ENCODE data around the gene RAP1B. TPM values are rescaled to one million over a fixed set of nuclear protein-coding genes. Genes with fewer than 3 reads are reported as not detected.

The RAP1B gene
- total and polyA plus RNA-seq, 2 of the 4 experiments (the other 2 are of a cell fraction) = 159 to 200 TPM

DNA sequence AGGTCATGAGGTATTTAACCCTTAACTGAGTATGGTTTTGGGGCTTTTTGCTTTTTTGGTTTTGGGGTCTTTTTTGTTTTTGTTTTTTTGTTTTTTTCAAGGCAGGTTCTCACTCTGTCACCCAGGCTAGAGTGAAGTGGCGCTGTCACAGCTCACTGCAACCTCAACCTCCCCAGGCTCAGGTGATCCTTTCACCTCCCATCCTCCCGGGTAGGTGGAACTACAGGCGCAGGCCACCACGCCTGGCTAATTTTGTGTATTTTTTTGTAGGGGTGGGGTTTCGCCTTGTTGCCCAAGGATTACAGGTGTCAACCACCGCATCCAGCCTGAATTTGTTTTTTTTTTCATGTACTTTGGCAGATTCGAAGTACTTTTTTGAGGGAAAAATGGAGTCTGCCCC is 19.9 kb downstream of the RAP1B start:
- Histone ChIP-seq H3K18ac (ENCODE audit: low read depth, low read length) (no peak overlapping the region), H3K27me3 (ENCODE audit: control insufficient read depth, insufficient read depth, low read length) (no peaks in the 10 kb centered on the region), H3K27ac (ENCODE audit: insufficient read depth, low read length) (no peak overlapping the region), H3K4ac (ENCODE audit: low read depth, low read length) (no peak overlapping the region), H3K9me3 (ENCODE audit: control insufficient read depth, insufficient read depth, low read length) (peaks cover 3% of the 10 kb centered on the region; the same call in 1 of the 2 replicates), H2BK120ac (ENCODE audit: low read depth, low read length) (no peak overlapping the region), H3K4me1 (ENCODE audit: control insufficient read depth, insufficient read depth, low read length) (peaks cover 1% of the 10 kb centered on the region; the same call in 1 of the 2 replicates), H2BK5ac (ENCODE audit: low read depth, low read length, poor library complexity, severe bottlenecking) (no peak overlapping the region), H3K4me3 (ENCODE audit: insufficient read depth, low read depth, low read length) (no peak overlapping the region), H2AK5ac (ENCODE audit: low read depth, low read length) (no peak overlapping the region), H2AFZ (replicated peaks; ENCODE audit: low read length, poor library complexity) (no peak overlapping the region), H4K8ac (ENCODE audit: low read depth in 2 of 2, low read length in 2 of 2) (no peak overlapping the region), H3K79me1 (ENCODE audit: low read depth in 1 of 2, low read length in 2 of 2) (peaks cover 5 to 54% of the 10 kb centered on the region in 2 experiments; a peak in 3 of 4 replicates), H2BK15ac (ENCODE audit: low read depth, low read length) (no peak overlapping the region), H2BK20ac (ENCODE audit: low read depth, low read length) (no peak overlapping the region), H3K56ac (ENCODE audit: extremely low read depth, insufficient read depth, low read length) (no peak overlapping the region), H4K91ac (ENCODE audit: insufficient read depth, low read depth, low read length) (no peak overlapping the region), H3K9ac (ENCODE audit: low read depth, low read length) (no peak overlapping the region), H3K9me1 (ENCODE audit: insufficient read depth, low read length) (peaks cover 5% of the 10 kb centered on the region; the same call in 1 of the 2 replicates), H4K20me1 (ENCODE audit: insufficient read depth, low read length) (peaks cover 88% of the 10 kb centered on the region), H3K36me3 (ENCODE audit: control insufficient read depth, insufficient read depth, low read length) (peaks cover 13% of the 10 kb centered on the region), H3K23ac (ENCODE audit: low read depth, low read length) (no peak overlapping the region), H4K5ac (ENCODE audit: low read depth, low read length) (no peak overlapping the region), H2AK9ac (replicated peaks; ENCODE audit: low read depth, low read length, poor library complexity) (no peak overlapping the region), H3K14ac (replicated peaks; ENCODE audit: low read depth, low read length) (no peak overlapping the region), H3K4me2 (ENCODE audit: low read depth, low read length) (no peak overlapping the region)
- no peak for DNase-seq
- BruUV-seq (replicated peaks) = no TSS peak
- dilution Hi-C loops (cut with HindIII; ENCODE audit: low sequenced_read_pairs, unreplicated experiment) (no loop called here), intact Hi-C loops (cut with micrococcal nuclease) (no loop called here), in situ Hi-C loops (cut with MboI; ENCODE audit: low sequenced_read_pairs) (no loop called here)
- ChIA-PET POLR2A (ENCODE audit: unreplicated experiment) (no interaction called here), CTCF (no interaction called here)
- no CpG with 5 or more reads among the region's 7 CpGs for WGBS, 2 experiments (ENCODE audit: extremely low coverage in 2 of 2, insufficient read length in 1 of 2)
- no peak for ATAC-seq (ENCODE audit: low read depth)
- TF ChIP-seq CEBPB (IDR thresholded peaks at IDR 0.05; ENCODE audit: low read depth, low read length) = no peak
- TF ChIP-seq POLR2A (IDR thresholded peaks at IDR 0.05; ENCODE audit: low read depth, low read length) = no peak
- TF ChIP-seq MAFK (IDR thresholded peaks at IDR 0.05; ENCODE audit: low read depth, low read length) = no peak
- no peak for TF ChIP-seq BHLHE40 (IDR thresholded peaks at IDR 0.05; ENCODE audit: low read depth, low read length)
- no peak for TF ChIP-seq MAZ (IDR thresholded peaks at IDR 0.05; ENCODE audit: borderline replicate concordance, low read depth, low read length)
- TF ChIP-seq MXI1 (IDR thresholded peaks at IDR 0.05; ENCODE audit: borderline replicate concordance, low read depth, low read length) = no peak
- TF ChIP-seq, protein P1, sequence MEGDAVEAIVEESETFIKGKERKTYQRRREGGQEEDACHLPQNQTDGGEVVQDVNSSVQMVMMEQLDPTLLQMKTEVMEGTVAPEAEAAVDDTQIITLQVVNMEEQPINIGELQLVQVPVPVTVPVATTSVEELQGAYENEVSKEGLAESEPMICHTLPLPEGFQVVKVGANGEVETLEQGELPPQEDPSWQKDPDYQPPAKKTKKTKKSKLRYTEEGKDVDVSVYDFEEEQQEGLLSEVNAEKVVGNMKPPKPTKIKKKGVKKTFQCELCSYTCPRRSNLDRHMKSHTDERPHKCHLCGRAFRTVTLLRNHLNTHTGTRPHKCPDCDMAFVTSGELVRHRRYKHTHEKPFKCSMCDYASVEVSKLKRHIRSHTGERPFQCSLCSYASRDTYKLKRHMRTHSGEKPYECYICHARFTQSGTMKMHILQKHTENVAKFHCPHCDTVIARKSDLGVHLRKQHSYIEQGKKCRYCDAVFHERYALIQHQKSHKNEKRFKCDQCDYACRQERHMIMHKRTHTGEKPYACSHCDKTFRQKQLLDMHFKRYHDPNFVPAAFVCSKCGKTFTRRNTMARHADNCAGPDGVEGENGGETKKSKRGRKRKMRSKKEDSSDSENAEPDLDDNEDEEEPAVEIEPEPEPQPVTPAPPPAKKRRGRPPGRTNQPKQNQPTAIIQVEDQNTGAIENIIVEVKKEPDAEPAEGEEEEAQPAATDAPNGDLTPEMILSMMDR (conservative IDR thresholded peaks at IDR 0.05; ENCODE audit: low read depth, low read length) = no peak
- TF ChIP-seq, protein P2, sequence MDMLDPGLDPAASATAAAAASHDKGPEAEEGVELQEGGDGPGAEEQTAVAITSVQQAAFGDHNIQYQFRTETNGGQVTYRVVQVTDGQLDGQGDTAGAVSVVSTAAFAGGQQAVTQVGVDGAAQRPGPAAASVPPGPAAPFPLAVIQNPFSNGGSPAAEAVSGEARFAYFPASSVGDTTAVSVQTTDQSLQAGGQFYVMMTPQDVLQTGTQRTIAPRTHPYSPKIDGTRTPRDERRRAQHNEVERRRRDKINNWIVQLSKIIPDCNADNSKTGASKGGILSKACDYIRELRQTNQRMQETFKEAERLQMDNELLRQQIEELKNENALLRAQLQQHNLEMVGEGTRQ (IDR thresholded peaks at IDR 0.05; ENCODE audit: low read depth, low read length) = no peak
- TF ChIP-seq CHD1 (IDR thresholded peaks at IDR 0.05; ENCODE audit: low read depth, low read length) = no peak
- TF ChIP-seq RCOR1 (IDR thresholded peaks at IDR 0.05; ENCODE audit: insufficient replicate concordance, low read length) = no peak
- no peak for TF ChIP-seq RFX5 (IDR thresholded peaks at IDR 0.05; ENCODE audit: low read depth, low read length)
- TF ChIP-seq, protein P3, sequence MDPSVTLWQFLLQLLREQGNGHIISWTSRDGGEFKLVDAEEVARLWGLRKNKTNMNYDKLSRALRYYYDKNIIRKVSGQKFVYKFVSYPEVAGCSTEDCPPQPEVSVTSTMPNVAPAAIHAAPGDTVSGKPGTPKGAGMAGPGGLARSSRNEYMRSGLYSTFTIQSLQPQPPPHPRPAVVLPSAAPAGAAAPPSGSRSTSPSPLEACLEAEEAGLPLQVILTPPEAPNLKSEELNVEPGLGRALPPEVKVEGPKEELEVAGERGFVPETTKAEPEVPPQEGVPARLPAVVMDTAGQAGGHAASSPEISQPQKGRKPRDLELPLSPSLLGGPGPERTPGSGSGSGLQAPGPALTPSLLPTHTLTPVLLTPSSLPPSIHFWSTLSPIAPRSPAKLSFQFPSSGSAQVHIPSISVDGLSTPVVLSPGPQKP (IDR thresholded peaks at IDR 0.05; ENCODE audit: borderline replicate concordance, low read depth, low read length) = no peak
- TF ChIP-seq RAD21 (IDR thresholded peaks at IDR 0.05; ENCODE audit: low read length) = no peak
- no peak for TF ChIP-seq FOS (IDR thresholded peaks at IDR 0.05; ENCODE audit: low read depth, low read length)

Measured in IMR-90 (cell line).